Measurements from ENCODE around the gene ENTHD1. TPM values are rescaled to one million over a fixed set of nuclear protein-coding genes. Genes with fewer than 3 reads are reported as not detected.
"Not testable (repeated sequence)": the region's sequence is repeated elsewhere in the genome, so short reads cannot be mapped to it uniquely, and the experiment has no call there.

ENTHD1 gene
- total RNA-seq, 2 experiments from 2014 or later: 0.47 TPM; not detected in 1

DNA sequence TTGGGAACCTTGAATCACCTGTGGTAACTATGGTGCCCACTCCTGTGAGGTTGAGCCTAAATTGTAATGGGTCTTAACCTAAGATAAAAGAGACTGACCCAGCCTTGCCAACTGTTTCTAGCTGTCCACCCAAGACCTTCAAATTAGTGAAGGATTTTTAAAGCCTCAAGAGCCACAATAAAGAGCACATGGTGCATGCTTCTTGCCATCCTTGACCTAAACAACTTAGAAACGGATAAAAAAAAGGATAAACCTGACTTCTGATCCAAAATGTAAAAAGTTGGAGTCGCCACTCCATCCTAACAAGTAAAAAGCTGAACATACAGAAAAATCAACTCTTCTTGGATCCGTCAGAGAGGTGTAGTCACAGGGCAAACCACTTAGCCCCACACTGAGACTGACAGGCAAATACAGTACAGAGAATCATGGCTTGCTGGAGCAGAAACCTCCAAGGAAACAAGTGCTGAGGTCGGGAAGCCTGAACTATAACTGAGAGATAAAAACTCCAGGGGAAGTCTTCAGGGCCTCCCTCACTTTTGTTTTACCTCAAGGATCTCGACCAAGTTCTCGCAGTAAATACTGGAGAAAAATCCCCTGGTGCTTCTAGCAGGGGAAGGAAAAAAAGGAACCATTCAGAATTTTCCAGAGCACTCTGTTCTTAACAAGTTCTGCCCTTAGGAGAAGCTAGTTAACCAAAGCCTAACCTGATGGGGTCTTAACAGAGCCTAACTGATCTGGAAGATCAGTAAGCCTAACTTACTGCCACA, 16.3 kb downstream of the ENTHD1 start:
- H3K27me3 ChIP-seq (ENCODE audit: control insufficient read depth in 1 of 2, insufficient read depth in 2 of 2, low read length in 2 of 2): no peaks in the 10 kb centered on the region
- H3K36me3 Mint-ChIP-seq (ENCODE audit: low read depth): no peaks in the 10 kb centered on the region
- H3K4me1 ChIP-seq (ENCODE audit: insufficient read depth, low read length): no peaks in the 10 kb centered on the region
- no peak for DNase-seq
- POLR2A ChIA-PET: no interaction called here
- no peak for ATAC-seq (ENCODE audit: poor library complexity)
- H3K27ac ChIP-seq (ENCODE audit: low read depth in 1 of 2, low read length in 2 of 2): no peak overlapping the region
- H3K4me1 Mint-ChIP-seq (ENCODE audit: low read depth): no peaks in the 10 kb centered on the region
- H3K9me3 Mint-ChIP-seq: no peaks in the 10 kb centered on the region
- H3K4me3 Mint-ChIP-seq: no peak overlapping the region
- no peaks in the 10 kb centered on the region for H3K27me3 Mint-ChIP-seq
- no peaks in the 10 kb centered on the region for H3K9me3 ChIP-seq (ENCODE audit: control insufficient read depth in 1 of 2, insufficient read depth in 1 of 2, low read length in 2 of 2)
- CTCF ChIA-PET: no interaction called here
- TF ChIP-seq, protein P1, sequence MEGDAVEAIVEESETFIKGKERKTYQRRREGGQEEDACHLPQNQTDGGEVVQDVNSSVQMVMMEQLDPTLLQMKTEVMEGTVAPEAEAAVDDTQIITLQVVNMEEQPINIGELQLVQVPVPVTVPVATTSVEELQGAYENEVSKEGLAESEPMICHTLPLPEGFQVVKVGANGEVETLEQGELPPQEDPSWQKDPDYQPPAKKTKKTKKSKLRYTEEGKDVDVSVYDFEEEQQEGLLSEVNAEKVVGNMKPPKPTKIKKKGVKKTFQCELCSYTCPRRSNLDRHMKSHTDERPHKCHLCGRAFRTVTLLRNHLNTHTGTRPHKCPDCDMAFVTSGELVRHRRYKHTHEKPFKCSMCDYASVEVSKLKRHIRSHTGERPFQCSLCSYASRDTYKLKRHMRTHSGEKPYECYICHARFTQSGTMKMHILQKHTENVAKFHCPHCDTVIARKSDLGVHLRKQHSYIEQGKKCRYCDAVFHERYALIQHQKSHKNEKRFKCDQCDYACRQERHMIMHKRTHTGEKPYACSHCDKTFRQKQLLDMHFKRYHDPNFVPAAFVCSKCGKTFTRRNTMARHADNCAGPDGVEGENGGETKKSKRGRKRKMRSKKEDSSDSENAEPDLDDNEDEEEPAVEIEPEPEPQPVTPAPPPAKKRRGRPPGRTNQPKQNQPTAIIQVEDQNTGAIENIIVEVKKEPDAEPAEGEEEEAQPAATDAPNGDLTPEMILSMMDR (IDR thresholded peaks at IDR 0.05): no peak
- no peak overlapping the region for H3K27ac Mint-ChIP-seq
- H3K4me3 ChIP-seq (ENCODE audit: low read length): no peak overlapping the region
- H3K36me3 ChIP-seq (ENCODE audit: insufficient read depth, low read length): no peaks in the 10 kb centered on the region
- intact Hi-C loops (cut with DNase I, micrococcal nuclease): no loop called here

DNA sequence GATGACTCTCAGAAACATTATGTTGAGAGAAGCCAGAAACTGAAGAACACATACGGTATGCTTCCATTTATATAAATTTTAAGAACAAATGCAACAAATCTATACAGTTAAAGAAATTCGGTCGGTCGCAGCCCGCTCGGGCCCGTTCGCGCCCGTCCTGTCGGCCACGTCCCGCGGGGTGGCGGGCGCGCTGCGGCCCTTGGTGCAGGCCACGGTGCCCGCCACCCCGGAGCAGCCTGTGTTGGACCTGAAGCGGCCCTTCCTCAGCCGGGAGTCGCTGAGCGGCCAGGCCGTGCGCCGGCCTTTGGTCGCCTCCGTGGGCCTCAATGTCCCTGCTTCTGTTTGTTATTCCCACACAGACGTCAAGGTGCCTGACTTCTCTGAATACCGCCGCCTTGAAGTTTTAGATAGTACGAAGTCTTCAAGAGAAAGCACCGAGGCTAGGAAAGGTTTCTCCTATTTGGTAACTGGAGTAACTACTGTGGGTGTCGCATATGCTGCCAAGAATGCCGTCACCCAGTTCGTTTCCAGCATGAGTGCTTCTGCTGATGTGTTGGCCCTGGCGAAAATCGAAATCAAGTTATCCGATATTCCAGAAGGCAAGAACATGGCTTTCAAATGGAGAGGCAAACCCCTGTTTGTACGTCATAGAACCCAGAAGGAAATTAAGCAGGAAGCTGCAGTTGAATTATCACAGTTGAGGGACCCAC, 18.2 kb downstream of the ENTHD1 start:
- H3K27me3 Mint-ChIP-seq; POLR2A ChIA-PET; H3K27ac Mint-ChIP-seq; H3K9me3 Mint-ChIP-seq; H3K9me3 ChIP-seq (ENCODE audit: control insufficient read depth in 1 of 2, insufficient read depth in 1 of 2, low read length in 2 of 2); H3K4me3 ChIP-seq (ENCODE audit: low read length); H3K27me3 ChIP-seq (ENCODE audit: control insufficient read depth in 1 of 2, insufficient read depth in 2 of 2, low read length in 2 of 2); CTCF ChIA-PET; intact Hi-C loops (cut with DNase I, micrococcal nuclease); ATAC-seq (ENCODE audit: poor library complexity); H3K4me1 Mint-ChIP-seq (ENCODE audit: low read depth); H3K36me3 ChIP-seq (ENCODE audit: insufficient read depth, low read length); H3K4me1 ChIP-seq (ENCODE audit: insufficient read depth, low read length); H3K36me3 Mint-ChIP-seq (ENCODE audit: low read depth); H3K4me3 Mint-ChIP-seq; H3K27ac ChIP-seq (ENCODE audit: low read depth in 1 of 2, low read length in 2 of 2): not testable (repeated sequence)
- peak in 2 of 14 experiments; percentile 25 to 38 for DNase-seq

DNA sequence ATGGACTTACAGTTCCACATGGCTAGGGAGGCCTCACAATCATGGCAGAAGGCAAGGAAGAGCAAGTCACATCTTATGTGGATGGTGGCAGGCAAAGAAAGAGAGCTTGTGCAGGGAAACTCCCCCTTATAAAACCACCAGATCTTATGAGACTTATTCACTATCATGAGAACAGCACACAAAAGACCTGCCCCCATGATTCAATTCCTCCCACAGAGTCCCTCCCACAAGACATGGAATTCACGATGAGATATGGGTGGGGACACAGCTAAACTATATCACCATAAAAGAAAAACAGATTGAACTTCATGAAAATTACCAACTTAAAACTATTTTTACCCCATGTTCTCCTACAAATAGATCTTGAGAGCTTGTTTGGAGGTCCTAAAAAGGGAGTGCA, 19.6 kb downstream of the ENTHD1 start:
- intact Hi-C loops (cut with DNase I, micrococcal nuclease): no loop called here
- Histone ChIP-seq H3K27me3 (ENCODE audit: control insufficient read depth in 1 of 2, insufficient read depth in 2 of 2, low read length in 2 of 2) (no peaks in the 10 kb centered on the region), H3K36me3 (ENCODE audit: insufficient read depth, low read length) (no peaks in the 10 kb centered on the region), H3K27ac (ENCODE audit: low read depth in 1 of 2, low read length in 2 of 2) (no peak overlapping the region), H3K4me1 (ENCODE audit: insufficient read depth, low read length) (no peaks in the 10 kb centered on the region), H3K4me3 (ENCODE audit: low read length) (no peak overlapping the region), H3K9me3 (ENCODE audit: control insufficient read depth in 1 of 2, insufficient read depth in 1 of 2, low read length in 2 of 2) (no peaks in the 10 kb centered on the region)
- Mint-ChIP-seq H3K27me3 (no peaks in the 10 kb centered on the region), H3K4me3 (no peak overlapping the region), H3K9me3 (no peaks in the 10 kb centered on the region), H3K27ac (no peak overlapping the region), H3K36me3 (ENCODE audit: low read depth) (no peaks in the 10 kb centered on the region), H3K4me1 (ENCODE audit: low read depth) (no peaks in the 10 kb centered on the region)
- DNase-seq (no peak), ATAC-seq (ENCODE audit: poor library complexity) (no peak)
- TF ChIP-seq, protein P1 (IDR thresholded peaks at IDR 0.05): no peak
- POLR2A ChIA-PET: no interaction called here
- CTCF ChIA-PET: no interaction called here

All from CD4-positive, alpha-beta T cell (primary cell).